Gastroesophageal sphincter (tissue), 3 donors: ENCODE results near the gene VSTM2B.

Source experiments
- EP300 ChIP-seq: sonication (generic); formaldehyde crosslinking; IDR thresholded peaks from one replicate; pipeline ENCODE4 v1.6.1; 2017; ENCODE audit warnings: antibody characterized with exemption, mild to moderate bottlenecking
- POLR2A ChIP-seq, 2 donors: fragments of 450-650 bp; IDR thresholded peaks; one replicate each; pipeline ENCODE4 v1.6.1; 2017; ENCODE audit warnings: antibody characterized with exemption in 2 of 2, mild to moderate bottlenecking in 2 of 2, moderate library complexity in 1 of 2
- POLR2AphosphoS5 ChIP-seq: sonication (generic); formaldehyde crosslinking; IDR thresholded peaks from one replicate; pipeline ENCODE4 v1.6.1; 2017; ENCODE audit warnings: antibody characterized with exemption
- TF ChIP-seq, protein P1 (sequence below), 4 experiments: fragments of 200-600 bp in 2 of 4; fragments of 450-650 bp in 2 of 4; sonication (generic) in 1 of 4; IDR thresholded peaks; one replicate each; pipeline ENCODE4 v1.5.1; 2017 to 2019; ENCODE audit warnings: antibody characterized with exemption in 4 of 4, mild to moderate bottlenecking in 2 of 4, moderate library complexity in 2 of 4

GRCh38 chr19:29491491-29491890, 34.3 kb upstream of the VSTM2B start:
- TF ChIP-seq POLR2AphosphoS5 = no peak
- TF ChIP-seq, protein P1, sequence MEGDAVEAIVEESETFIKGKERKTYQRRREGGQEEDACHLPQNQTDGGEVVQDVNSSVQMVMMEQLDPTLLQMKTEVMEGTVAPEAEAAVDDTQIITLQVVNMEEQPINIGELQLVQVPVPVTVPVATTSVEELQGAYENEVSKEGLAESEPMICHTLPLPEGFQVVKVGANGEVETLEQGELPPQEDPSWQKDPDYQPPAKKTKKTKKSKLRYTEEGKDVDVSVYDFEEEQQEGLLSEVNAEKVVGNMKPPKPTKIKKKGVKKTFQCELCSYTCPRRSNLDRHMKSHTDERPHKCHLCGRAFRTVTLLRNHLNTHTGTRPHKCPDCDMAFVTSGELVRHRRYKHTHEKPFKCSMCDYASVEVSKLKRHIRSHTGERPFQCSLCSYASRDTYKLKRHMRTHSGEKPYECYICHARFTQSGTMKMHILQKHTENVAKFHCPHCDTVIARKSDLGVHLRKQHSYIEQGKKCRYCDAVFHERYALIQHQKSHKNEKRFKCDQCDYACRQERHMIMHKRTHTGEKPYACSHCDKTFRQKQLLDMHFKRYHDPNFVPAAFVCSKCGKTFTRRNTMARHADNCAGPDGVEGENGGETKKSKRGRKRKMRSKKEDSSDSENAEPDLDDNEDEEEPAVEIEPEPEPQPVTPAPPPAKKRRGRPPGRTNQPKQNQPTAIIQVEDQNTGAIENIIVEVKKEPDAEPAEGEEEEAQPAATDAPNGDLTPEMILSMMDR (IDR thresholded peaks at IDR 0.05) = no peak
- no peak for TF ChIP-seq POLR2A (IDR thresholded peaks at IDR 0.05)
- TF ChIP-seq EP300 = no peak
